Dedifferentiated amniotic fluid mesenchymal stem cell (primary cell): ENCODE results near the gene HUS1.
A peak's percentile ranks its signal among the peaks of the same experiment; 100 is the strongest.
"Not testable (repeated sequence)": the region's sequence is repeated elsewhere in the genome, so short reads cannot be mapped to it uniquely, and the experiment has no call there.

Experiments used
- DNase-seq: peaks from one replicate; pipeline ENCODE4 v3.0.0-alpha.2; 2016; ENCODE audit errors: extremely low spot score

The HUS1 gene

GRCh38 chr7:47944536-47945260 is 34.7 kb downstream of the HUS1 start:
- no peak for DNase-seq

DNA sequence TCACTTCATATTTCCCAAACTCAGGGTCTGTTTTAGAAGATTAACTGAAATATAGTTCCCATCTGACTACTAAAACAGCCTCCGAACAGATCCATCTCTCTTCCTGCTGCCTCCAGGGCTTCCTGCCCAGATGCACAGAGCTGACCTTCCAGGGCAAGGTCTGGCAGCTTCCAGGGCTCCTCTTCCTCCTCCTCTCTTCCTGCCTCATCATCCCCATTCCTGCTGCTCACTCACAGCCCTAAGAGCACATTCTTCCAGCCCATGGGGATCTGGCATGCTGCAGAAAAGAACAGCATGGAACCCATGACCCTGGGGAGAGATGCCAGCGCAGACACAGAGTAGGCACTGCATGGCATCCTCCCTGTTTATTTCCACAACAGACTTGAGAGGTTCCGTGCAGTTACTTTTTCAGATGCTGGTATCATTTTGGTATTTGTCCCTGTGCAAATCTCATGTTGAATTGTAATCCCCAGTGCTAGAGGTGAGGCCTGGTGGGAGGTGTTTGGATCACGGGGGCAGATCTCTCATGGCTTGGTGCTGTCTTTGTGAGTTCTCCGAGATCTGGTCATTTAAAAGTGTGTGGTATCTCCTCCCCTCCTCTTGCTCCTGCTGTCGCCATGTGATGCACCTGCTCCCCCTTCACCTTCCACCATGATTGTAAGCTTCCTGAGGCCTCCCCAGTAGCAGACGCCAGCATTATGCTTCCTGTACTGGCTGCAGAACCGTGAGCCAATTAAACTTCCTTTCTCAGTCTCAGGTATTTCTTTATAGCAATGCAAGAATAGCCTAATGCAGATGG is 35.5 kb downstream of the HUS1 start:
- DNase-seq = no peak

DNA sequence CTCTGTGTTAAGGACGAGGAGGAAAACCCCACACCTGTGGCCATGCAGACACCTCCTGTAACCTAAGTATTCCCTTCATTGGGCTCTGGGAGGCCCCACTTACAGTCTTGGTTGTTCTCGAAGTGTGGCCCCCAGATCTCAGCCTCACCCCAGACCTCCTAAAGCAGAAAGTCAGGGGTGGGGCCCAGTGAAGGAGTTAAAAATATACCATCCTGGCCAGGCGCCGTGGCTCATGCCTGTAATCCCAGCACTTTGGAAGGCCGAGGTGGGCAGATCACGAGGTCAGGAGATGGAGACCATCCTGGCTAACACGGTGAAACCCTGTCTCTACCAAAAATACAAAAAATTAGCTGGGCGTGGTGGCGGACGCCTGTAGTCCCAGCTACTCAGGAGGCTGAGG is 36.8 kb downstream of the HUS1 start:
- not testable (repeated sequence) for DNase-seq

- DNase-seq = no peak
These were observed 37.3 kb downstream of the HUS1 start for GRCh38 chr7:47942132-47942531.

- DNase-seq = peak; percentile 80
These were observed 38.1 kb downstream of the HUS1 start for GRCh38 chr7:47941136-47941844.

DNA sequence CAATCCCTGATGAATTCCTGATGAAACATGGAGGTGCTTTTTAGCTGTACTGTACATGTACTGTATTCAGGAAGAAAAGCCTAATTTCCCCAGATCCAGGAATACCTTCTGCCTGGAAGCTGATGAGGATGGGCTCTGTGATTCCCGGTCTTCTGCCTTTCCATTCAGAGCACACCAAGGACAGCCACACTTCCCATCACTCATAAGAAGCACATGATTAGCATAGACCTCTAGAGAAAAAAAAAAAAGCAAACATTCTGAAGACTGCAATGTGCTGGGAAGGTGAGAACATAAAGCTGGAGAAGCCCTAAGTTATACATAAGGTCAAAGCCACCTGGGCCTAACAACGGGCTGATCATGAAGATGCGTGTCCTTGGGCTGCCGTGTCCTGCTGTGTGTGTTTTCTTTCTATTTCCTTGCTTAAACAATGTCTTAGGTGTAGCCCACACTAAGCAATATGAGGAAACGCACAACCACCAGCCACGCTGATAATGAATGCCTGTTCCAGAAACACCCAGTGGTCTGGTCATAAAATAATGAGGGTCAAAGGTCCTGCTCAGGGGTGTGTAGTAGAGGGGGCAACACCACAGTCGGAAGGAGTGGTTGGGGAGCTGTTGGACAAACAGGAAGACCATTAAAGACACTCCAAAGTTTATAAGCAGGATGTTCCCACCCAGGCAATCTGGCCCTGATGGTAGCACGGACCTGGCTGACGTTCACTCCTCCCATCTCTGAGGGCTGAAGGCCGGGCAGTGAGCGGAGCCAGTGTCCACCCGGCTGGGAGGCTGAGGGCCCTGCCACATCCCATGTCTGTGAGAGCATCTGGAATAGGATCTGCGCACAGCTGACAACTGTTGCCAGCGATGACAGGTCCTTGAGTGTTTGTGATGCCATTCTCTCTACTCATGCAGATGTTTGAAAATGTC is 39.1 kb downstream of the HUS1 start:
- peak; percentile 44 for DNase-seq

DNA sequence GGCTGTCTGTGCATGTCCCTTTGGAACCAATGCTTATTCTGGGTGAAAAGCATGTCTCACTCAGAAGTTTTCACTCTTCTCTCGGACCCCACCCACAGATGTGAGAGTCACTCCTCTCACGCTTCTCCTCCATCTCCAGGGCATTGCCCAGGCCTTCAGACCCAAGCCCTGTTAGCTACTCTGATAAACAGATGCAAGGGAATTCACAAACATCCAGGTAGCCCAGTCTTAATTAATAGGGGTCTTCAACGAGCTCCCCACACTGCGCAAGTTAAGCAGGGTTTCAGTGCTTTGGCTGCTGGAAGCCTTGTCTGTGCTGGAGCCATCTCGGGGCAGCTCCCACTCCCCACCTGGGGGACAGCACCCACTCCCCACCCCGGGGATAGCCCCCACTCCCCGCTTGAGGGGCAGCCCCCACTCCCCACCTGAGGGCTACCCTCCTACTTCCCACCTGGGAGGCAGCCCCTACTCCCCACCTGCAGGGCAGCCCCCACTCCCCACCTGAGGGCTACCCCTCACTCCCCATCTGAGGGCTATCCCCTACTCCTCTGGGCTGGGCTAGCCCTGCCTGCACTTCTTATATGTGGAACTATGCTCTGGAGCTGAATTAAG is 39.9 kb downstream of the HUS1 start:
- DNase-seq = no peak

DNA sequence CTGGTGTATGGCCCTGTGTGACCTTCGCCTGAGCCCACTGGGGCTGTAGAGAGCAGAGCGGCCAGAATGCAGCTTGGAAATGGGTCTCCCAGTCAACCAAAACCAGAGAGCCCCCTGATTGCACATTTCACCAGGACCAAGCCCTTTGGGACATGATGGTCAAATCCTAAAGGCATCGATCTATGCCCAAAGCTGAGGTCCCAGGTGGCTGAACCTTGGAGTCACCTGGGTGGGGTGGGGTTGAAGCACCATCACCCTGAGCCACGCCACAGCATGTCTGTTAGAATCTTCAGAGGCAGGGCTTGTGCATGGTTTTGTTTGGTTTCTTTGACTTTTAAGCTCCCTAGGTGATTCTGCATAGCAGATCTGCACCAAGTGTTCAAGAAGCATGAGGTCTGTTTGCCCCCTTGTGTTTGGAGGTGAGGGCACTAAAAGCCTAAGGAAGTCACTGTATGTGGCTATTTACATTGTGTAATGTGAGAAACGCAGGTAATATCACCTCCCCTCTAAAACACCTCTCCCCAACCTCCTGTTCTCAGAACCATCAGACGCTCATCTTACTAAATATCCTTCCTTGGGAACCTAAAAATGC is 40.7 kb downstream of the HUS1 start:
- no peak for DNase-seq

DNA sequence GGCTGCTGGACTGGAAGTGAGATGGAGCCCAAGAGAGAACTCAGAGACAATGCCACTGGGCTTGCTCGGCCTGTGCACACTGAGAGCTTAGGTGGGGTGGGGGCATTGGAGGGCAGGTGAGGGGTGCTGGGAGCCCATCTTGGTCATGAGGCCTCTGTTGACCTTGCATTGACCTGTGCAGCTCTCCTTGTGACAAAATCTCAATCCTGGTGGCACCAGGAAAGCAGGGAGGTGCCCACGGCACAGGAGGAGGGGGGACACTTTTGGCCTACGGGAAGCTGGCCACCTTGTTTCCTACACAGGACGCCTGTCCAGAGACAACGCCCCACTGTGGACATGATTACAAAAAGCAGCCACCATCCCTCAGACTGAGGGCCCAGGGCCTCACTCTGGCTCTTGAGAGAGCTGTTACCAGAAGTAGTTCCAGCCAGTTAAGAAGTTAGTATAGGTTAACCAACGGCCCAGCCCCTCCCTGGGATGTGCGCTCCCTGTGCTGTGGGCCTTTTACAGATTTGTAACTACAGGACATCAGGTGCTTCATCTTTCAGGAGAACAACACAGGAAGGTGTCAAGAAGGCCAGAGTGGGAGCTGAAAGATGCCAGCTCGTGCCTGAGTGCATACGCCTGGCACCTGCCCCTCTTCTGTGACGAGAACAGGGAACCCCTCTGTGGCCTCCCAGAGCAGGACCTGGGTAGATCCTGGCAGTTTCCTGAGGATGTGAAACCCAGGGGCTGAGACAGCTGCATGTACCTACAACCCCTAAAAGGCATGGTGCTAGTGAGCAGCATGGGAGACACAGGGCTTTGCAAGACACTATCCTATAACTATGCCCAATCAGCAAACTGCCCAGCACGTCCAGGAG is 41.5 kb downstream of the HUS1 start:
- DNase-seq = no peak

DNA sequence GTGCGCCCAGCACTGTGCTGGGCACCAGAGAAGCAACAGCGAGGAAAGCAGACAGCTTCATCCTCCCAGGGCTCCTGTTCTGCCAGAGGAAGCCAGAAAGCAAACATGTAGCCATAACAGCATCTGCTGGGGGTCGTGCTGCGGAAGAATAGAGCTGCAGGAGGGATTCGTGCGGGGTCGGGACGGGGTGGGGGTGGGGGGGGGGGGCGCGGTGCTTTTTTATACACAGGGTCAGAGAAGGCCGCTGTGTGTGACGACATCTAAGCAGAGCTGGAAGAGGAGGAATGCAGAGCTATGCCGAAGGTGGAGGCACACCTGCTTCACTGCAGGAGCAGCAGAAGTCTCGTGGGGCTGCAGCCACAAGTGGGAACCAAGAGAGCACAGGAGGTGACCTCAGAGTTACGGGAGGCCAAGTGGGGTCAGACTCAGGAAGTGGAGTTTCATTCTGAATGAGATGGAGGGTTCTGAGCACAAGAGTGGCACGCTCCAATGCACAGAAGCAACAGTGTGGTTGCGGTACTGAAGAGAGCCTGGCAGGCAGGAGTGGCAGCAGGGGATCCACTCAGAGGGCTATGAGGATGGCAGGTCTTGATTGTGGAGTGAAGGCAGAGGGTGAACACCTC is 42.2 kb downstream of the HUS1 start:
- no peak for DNase-seq

DNA sequence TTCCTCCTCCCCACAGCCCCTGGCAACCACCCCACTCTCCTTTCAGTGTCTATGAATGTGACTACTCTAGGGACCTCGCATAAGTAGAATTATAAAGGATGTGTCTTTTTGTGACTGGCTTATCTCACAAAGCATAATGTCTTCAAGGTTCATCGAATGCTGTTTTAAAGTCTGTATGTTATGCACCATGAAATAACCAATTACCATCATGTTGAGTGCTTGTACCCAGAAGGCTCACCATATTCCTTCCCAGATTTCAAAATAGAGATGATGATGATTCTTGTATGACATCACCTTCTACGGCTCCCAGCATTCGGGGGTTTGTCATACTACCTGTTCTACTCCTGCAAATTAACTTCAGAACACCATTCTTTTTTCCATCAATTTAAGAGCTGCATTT is 43.1 kb downstream of the HUS1 start:
- DNase-seq = no peak

GRCh38 chr7:47935336-47935735 is 44.1 kb downstream of the HUS1 start:
- DNase-seq = no peak

DNA sequence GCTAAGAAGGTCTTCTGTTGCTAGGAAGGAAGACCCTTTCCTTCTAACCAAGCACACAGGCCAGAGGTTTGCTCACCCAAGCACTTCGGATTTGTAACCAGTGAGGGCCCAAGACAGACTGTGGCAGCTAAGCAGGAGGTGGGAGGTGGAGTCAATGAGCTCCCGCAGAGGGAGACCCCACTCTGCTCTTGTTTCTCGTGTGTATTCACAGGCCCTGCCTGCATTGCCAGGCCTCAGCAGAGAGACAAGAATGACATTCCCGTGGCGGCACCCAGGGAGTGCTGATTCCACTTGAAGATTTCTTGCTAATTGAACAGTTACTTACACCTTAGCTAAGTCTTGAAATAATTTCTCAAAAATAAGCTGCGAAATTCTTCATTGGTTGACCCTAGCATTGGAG is 44.6 kb downstream of the HUS1 start:
- no peak for DNase-seq

- DNase-seq = no peak
These were observed 46.2 kb downstream of the HUS1 start for GRCh38 chr7:47933215-47933614.

GRCh38 chr7:47932466-47933037 is 46.9 kb downstream of the HUS1 start:
- no peak for DNase-seq

DNA sequence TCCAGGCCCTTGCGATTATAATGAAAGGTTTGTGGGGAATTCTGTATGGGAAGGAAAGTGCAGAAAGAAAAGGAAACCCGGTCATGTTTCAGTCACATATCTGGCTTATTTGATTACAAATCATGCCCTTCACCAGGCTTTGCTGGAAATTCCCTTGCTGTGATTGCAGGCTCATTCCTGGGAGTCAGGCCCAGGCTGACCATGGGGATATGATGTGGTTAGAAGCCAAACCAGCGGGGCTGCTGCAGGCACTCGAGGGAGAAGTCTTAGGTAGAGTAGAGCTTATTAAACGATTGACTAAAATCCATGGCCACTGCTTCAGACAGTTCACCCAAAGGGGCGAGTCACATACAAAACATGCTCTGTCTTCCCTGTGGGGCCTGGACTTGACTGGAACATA is 47.4 kb downstream of the HUS1 start:
- peak; percentile 39 for DNase-seq

DNA sequence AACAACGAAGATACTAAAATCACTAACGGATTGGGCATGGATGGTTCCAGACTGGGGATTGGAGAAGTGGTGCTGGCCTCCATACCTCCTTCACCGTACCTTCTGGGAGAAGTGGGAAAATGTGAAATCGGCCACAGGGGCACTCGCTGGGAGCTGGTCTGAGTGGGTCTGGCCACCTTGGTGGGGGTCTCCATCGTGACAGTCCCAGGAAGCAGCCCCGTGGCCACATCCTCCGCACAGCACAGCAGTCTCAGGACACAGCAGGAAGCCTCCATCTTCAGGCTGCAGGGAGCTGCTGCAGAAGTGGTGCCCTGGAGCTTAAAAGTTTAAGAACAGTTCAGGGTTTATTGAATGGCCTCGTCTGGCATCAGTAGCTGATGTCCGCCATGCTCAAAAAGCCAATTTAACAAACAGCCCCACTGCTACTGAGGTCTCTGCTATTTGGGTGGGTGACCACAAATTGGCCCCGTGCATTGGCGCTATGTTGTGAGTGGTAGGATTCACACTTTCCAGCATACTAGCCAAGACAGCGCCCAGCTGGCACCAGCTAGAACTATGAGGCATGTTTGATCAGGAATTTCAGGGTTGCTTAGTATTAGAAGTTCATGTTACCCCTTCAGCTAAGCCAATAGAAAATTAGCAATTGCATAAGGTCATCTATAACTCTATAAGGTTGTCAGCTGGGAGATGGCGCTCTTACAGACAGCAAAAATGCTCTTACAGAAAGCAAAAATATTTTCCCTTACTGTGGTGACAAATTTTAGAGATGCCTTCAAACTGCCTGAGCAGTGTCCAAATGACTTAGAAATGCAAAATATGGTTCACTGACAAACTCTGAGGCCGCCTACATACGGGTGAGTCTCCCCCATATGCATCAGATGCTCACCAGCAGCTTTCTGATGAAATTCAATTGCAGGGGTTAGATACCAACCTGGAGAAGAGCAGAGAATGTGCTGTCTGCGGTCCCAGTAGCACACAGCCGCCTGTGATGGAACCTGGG is 48.1 kb downstream of the HUS1 start:
- no peak for DNase-seq

DNA sequence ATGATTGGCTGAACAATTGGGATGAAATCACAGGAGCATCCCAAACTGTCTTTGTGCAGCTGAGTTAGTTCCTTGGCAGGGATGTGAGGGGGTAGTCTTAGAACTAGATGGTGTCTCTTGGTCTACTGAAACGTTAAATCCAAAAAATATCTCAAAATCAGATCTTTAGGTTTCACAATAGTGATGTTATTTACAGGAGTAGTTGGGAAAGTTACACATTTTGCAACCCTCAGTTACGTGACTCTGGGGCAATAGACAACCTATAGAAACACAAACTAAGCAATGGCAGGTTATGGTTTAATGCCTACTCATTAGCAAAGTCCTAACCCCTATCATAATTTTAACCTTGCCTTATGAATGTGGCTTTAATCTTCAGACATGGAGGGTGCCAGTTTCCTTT is 55.1 kb downstream of the HUS1 start:
- no peak for DNase-seq
